Naive thymus-derived CD4-positive, alpha-beta T cell (primary cell): ENCODE measurements around the gene PLIN4. TPM values are rescaled to one million over a fixed set of nuclear protein-coding genes. Genes with fewer than 3 reads are reported as not detected.

ENCODE experiments used
- ATAC-seq: fragments of 150-1000 bp; cut with Tn5 transposase; 2 replicates; pipeline ENCODE4 v1.10.0; 2021; ENCODE audit warnings: mild to moderate bottlenecking, moderate library complexity
- CTCF ChIA-PET: fragments of 350-600 bp; sonication (Branson Sonifier 250); formaldehyde crosslinking; loops from one replicate; lab custom pipeline; 2021; ENCODE audit warnings: antibody characterized with exemption; lab: Charles Lee
- POLR2A ChIA-PET: fragments of 350-600 bp; sonication (Branson Sonifier 250); formaldehyde crosslinking; loops from one replicate; lab custom pipeline; 2021; ENCODE audit warnings: antibody characterized with exemption, inconsistent platforms; lab: Charles Lee
- DNase-seq, 9 donors: peaks; one replicate each; pipeline versions ENCODE4 v3.0.0 to v3.0.0-alpha.2; 2020 to 2022; ENCODE audit warnings: mixed read lengths in 1 of 9
- H3K27ac ChIP-seq: one replicate; pipeline ENCODE4 v1.7.0; 2013; ENCODE audit warnings: mild to moderate bottlenecking, low read depth, low read length, moderate library complexity
- H3K27me3 ChIP-seq, 2 donors: one replicate each; pipeline ENCODE4 v1.7.0; 2013; ENCODE audit warnings: low read length in 2 of 2, mild to moderate bottlenecking in 2 of 2, moderate library complexity in 2 of 2; ENCODE audit not compliant: control insufficient read depth in 2 of 2, insufficient read depth in 2 of 2
- H3K36me3 ChIP-seq, 3 experiments: 1 replicate in 2 of 3; 2 replicates in 1 of 3; pipeline ENCODE4 v1.7.0; 2013; ENCODE audit warnings: low read length in 3 of 3, mild to moderate bottlenecking in 3 of 3, moderate library complexity in 1 of 3; ENCODE audit not compliant: insufficient read depth in 3 of 3, control insufficient read depth in 2 of 3
- H3K4me1 ChIP-seq, 2 donors: one replicate each; pipeline ENCODE4 v1.7.0; 2013; ENCODE audit warnings: low read length in 2 of 2, mild to moderate bottlenecking in 2 of 2, moderate library complexity in 1 of 2; ENCODE audit not compliant: control insufficient read depth in 2 of 2, insufficient read depth in 2 of 2
- H3K4me3 ChIP-seq: 2 replicates; pipeline ENCODE4 v1.7.0; 2013; ENCODE audit warnings: mild to moderate bottlenecking, low read length
- H3K9me3 ChIP-seq, 3 experiments: 1 replicate in 2 of 3; 2 replicates in 1 of 3; pipeline ENCODE4 v1.7.0; 2013; ENCODE audit warnings: low read length in 3 of 3; ENCODE audit not compliant: control insufficient read depth in 2 of 3
- H3K27ac Mint-ChIP-seq, 9 donors: one replicate each; pipeline ENCODE4 v1.8.0; 2020 to 2022; ENCODE audit warnings: mixed read lengths in 9 of 9, mild to moderate bottlenecking in 8 of 9, moderate library complexity in 5 of 9, inconsistent platforms in 2 of 9
- H3K27me3 Mint-ChIP-seq, 5 donors: one replicate each; pipeline ENCODE4 v1.8.0; 2021 to 2022; ENCODE audit warnings: mixed read lengths in 5 of 5, mild to moderate bottlenecking in 1 of 5
- H3K36me3 Mint-ChIP-seq, 5 donors: one replicate each; pipeline ENCODE4 v1.8.0; 2020 to 2022; ENCODE audit warnings: mixed read lengths in 5 of 5, mild to moderate bottlenecking in 3 of 5, inconsistent platforms in 1 of 5
- H3K4me1 Mint-ChIP-seq, 7 donors: one replicate each; pipeline ENCODE4 v1.8.0; 2020 to 2022; ENCODE audit warnings: mixed read lengths in 7 of 7, mild to moderate bottlenecking in 3 of 7, inconsistent platforms in 1 of 7
- H3K4me3 Mint-ChIP-seq, 10 donors: one replicate each; pipeline ENCODE4 v1.8.0; 2020 to 2022; ENCODE audit warnings: mild to moderate bottlenecking in 10 of 10, mixed read lengths in 10 of 10, moderate library complexity in 6 of 10, inconsistent platforms in 2 of 10
- H3K9me3 Mint-ChIP-seq, 11 donors: one replicate each; pipeline ENCODE4 v1.8.0; 2020 to 2022; ENCODE audit warnings: mixed read lengths in 11 of 11, mild to moderate bottlenecking in 4 of 11, inconsistent platforms in 1 of 11, moderate library complexity in 1 of 11
- intact Hi-C, 2 donors: fragments of 100-400 bp; cut with micrococcal nuclease; formaldehyde crosslinking; loops; one replicate each; pipeline ENCODE4 v1.15.1; 2023
- polyA plus RNA-seq, 2 donors: library from polyadenylated mRNA; unstranded; fragments of 300-500 nt; fragmentation: Illumina TruSeq; gene quantifications; one replicate each; pipeline ENCODE4 v1.2.3, GENCODE V29; 2021
- total RNA-seq, 6 experiments: library from RNA in 5 of 6; stranded (reverse) in 5 of 6; gene quantifications; 1 replicate in 5 of 6; 2 replicates in 1 of 6; pipeline ENCODE4 v1.2.3 and lab custom pipeline; 2021 to 2026

Gene PLIN4
- total and polyA plus RNA-seq, 7 experiments from 2014 or later, result 0.08 to 0.24 (median 0.11) TPM; not detected in 2

DNA sequence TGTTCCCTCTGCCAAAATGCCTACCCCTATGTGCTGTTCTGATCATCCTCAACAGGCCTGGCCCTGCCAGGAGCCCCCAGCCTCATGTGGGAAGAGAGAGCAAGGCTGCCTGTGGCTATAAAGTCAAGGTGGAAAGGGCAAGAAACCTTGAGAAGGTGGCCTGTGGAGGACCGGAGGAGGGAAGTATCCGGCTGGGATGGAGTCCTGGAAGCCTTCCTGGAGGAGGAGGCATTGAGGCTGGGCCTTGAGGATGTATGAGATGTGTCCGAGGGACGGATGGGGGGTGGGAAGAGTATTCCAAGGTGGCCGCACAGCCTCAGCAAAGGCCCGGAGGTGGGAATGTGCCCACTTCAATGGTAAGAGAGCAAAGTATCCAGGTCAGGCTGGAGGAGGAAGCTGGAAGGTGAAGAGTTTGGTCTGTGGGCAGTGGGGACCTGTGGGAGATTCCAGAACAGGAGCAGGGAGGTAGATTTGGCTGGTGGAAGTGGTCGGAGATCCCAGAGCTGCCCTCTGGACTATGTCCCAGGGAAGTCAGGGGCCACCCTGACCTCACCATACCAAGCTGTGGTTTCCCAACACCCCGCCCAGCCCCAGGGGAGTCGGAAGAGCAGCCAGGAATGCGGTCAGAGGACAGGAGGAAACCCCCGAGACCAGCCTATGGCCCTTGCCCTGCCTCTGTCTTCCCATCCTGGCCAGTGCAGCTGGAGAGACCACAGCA is 3.0 kb upstream of the PLIN4 start:
- no peak for DNase-seq
- no peaks in the 10 kb centered on the region for H3K27me3 ChIP-seq
- H3K4me1 ChIP-seq, result no peaks in the 10 kb centered on the region
- ChIA-PET POLR2A (no interaction called here), CTCF (interaction anchor here (0.6 kb wide), 1 partner anchor 1096 kb away, joined by 3 read pairs; no protein-coding TSS in a partner anchor)
- intact Hi-C loops, result no loop called here
- H3K9me3 ChIP-seq, result no peaks in the 10 kb centered on the region
- Mint-ChIP-seq H3K27ac (no peak overlapping the region), H3K36me3 (no peaks in the 10 kb centered on the region), H3K9me3 (no peaks in the 10 kb centered on the region), H3K4me3 (no peak overlapping the region), H3K4me1 (peaks cover 0 to 2% (median 0%) of the 10 kb centered on the region in 7 donors), H3K27me3 (peaks cover 0 to 5% (median 0%) of the 10 kb centered on the region in 5 donors)
- H3K4me3 ChIP-seq, result no peak overlapping the region
- ATAC-seq, result no peak
- H3K27ac ChIP-seq, result no peak overlapping the region
- no peaks in the 10 kb centered on the region for H3K36me3 ChIP-seq

DNA sequence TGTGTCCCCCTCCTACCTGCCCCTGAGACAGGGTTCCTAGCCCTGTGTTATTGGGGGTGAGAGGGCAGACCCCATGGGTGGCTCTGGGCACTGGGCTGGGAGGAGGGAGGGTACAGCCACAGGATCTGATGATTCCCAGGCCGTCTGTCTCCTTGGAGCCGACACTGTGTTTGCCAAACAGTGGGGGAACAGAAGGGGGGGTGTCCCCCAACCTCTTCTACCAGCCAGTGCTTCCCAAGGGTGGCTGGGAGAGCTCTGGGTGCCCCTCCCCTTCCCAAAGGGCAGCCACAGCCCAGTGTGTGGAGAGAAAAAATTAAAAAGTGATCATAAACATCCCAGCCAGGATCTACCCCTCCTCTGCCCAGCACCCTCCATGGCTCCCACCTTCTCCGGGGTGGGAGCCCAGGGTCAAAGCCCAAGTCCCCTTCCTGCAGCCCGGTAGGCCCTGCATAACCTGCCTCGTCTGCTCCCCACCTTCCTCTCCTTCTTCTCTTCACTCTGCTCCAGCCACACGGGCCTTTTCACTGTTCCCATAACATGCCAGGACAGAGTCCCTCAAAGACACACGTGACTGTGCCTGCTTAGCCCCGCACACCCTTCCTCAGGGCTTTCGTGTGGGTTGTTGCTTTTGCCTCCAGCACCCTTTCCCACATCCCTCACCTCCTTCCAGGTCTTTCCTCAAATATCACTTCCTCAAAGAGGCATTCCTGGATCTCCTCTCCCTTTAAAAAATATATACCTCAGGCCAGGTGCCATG is 1.4 kb upstream of the PLIN4 start:
- ChIA-PET POLR2A (no interaction called here), CTCF (no interaction called here)
- Histone ChIP-seq H3K36me3 (no peaks in the 10 kb centered on the region), H3K27ac (no peak overlapping the region), H3K9me3 (no peaks in the 10 kb centered on the region), H3K27me3 (no peaks in the 10 kb centered on the region), H3K4me3 (no peak overlapping the region), H3K4me1 (no peaks in the 10 kb centered on the region)
- H3K36me3 Mint-ChIP-seq, result no peaks in the 10 kb centered on the region
- ATAC-seq (no peak), DNase-seq (no peak)
- intact Hi-C loops, result no loop called here
- peaks cover 0 to 5% (median 0%) of the 10 kb centered on the region in 5 donors for H3K27me3 Mint-ChIP-seq
- H3K4me3 Mint-ChIP-seq, result no peak overlapping the region
- no peaks in the 10 kb centered on the region for H3K9me3 Mint-ChIP-seq
- peaks cover 0 to 2% (median 0%) of the 10 kb centered on the region in 7 donors for H3K4me1 Mint-ChIP-seq
- no peak overlapping the region for H3K27ac Mint-ChIP-seq

DNA sequence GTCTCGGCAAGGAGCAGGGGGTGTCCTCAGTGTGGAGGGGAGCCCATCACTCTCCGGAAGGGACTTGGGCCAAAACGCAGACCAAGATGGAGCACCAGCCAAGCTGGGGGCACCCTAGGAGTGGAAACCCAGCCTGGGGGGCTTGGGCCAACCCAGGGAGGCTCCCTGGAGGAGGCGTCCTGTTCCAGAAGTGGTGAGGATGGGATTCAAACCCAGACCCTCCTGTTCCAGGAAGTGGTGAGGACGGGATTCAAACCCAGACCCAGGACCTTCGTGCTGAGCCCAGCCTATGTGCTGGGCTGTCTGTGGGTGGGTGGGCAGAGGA is 848 bp upstream of the PLIN4 start:
- H3K4me3 ChIP-seq, result no peak overlapping the region
- no peak for ATAC-seq
- ChIA-PET POLR2A (no interaction called here), CTCF (no interaction called here)
- intact Hi-C loops, result no loop called here
- H3K9me3 Mint-ChIP-seq, result no peaks in the 10 kb centered on the region
- H3K27ac Mint-ChIP-seq, result no peak overlapping the region
- H3K27ac ChIP-seq, result no peak overlapping the region
- no peaks in the 10 kb centered on the region for H3K36me3 Mint-ChIP-seq
- no peak overlapping the region for H3K4me3 Mint-ChIP-seq
- DNase-seq, result no peak
- no peaks in the 10 kb centered on the region for H3K4me1 ChIP-seq
- H3K27me3 ChIP-seq, result no peaks in the 10 kb centered on the region
- H3K27me3 Mint-ChIP-seq, result peaks cover 0 to 5% (median 0%) of the 10 kb centered on the region in 5 donors
- no peaks in the 10 kb centered on the region for H3K9me3 ChIP-seq
- peaks cover 0 to 2% (median 0%) of the 10 kb centered on the region in 7 donors for H3K4me1 Mint-ChIP-seq
- no peaks in the 10 kb centered on the region for H3K36me3 ChIP-seq

DNA sequence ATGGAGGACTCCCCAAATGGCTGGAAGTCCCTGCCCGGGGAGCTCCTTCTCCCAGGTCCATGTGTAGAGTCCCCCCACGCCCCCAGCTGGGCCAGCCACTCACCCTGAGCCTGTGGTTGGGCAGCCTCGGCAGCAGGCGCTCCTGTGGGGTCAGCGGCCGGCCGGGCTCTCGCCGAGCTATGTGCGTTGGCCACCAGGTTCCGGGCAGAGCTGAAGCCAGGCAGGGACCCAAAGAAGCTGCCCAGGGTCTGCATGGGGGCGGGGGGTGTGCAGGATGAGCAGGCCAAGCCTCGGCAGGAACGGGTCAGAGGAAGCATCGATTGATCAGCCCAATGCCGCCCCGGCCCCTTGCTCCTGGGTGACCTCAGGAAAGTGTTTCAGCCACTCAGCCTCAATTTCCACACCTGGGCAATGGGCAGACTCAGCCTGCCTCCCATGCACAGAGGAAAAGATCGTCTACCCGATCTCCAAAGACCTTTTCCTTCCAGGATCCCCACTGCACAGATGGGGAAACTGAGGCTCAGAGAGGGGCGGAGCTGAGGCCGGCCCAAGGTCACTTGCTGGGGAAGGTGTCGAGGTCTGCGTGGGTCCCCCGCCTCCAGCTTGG is 732 bp downstream of the PLIN4 start:
- Histone ChIP-seq H3K4me1 (no peaks in the 10 kb centered on the region), H3K27me3 (no peaks in the 10 kb centered on the region), H3K9me3 (no peaks in the 10 kb centered on the region), H3K27ac (no peak overlapping the region), H3K36me3 (no peaks in the 10 kb centered on the region), H3K4me3 (no peak overlapping the region)
- ChIA-PET POLR2A (no interaction called here), CTCF (no interaction called here)
- peaks cover 0 to 2% (median 0%) of the 10 kb centered on the region in 7 donors for H3K4me1 Mint-ChIP-seq
- H3K9me3 Mint-ChIP-seq, result no peaks in the 10 kb centered on the region
- DNase-seq (no peak), ATAC-seq (no peak)
- intact Hi-C loops, result no loop called here
- no peak overlapping the region for H3K4me3 Mint-ChIP-seq
- H3K27ac Mint-ChIP-seq, result no peak overlapping the region
- H3K27me3 Mint-ChIP-seq, result peaks cover 0 to 5% (median 0%) of the 10 kb centered on the region in 5 donors
- H3K36me3 Mint-ChIP-seq, result no peaks in the 10 kb centered on the region

DNA sequence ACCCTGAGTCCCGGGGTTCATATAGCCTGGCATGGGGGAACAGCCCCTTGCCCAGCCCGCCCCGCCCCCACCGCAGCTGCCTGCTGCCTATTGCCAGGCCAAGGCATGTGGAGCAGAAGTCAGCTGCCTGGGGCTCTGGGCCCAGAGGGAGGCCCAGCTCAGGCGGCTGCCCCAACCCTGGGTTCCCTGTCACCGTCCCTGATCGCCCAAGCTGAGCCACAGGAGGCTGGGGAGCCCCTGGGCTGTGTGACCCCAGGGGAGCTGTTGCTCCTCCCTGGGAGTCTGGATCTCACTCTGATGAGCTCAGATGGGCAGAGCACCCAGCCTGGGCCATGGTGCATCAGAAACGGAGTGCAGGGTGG is 1.4 kb downstream of the PLIN4 start:
- Histone ChIP-seq H3K36me3 (no peaks in the 10 kb centered on the region), H3K27me3 (no peaks in the 10 kb centered on the region), H3K9me3 (no peaks in the 10 kb centered on the region), H3K27ac (no peak overlapping the region), H3K4me3 (no peak overlapping the region), H3K4me1 (no peaks in the 10 kb centered on the region)
- DNase-seq (no peak), ATAC-seq (no peak)
- H3K4me3 Mint-ChIP-seq, result no peak overlapping the region
- ChIA-PET CTCF (interaction anchor here (1.2 kb wide), 1 partner anchor 8 kb away, joined by 5 read pairs; no protein-coding TSS in a partner anchor), POLR2A (no interaction called here)
- H3K27ac Mint-ChIP-seq, result no peak overlapping the region
- no peaks in the 10 kb centered on the region for H3K9me3 Mint-ChIP-seq
- H3K36me3 Mint-ChIP-seq, result no peaks in the 10 kb centered on the region
- H3K27me3 Mint-ChIP-seq, result peaks cover 0 to 5% (median 0%) of the 10 kb centered on the region in 5 donors
- intact Hi-C loops, result no loop called here
- peaks cover 0 to 2% (median 0%) of the 10 kb centered on the region in 7 donors for H3K4me1 Mint-ChIP-seq

DNA sequence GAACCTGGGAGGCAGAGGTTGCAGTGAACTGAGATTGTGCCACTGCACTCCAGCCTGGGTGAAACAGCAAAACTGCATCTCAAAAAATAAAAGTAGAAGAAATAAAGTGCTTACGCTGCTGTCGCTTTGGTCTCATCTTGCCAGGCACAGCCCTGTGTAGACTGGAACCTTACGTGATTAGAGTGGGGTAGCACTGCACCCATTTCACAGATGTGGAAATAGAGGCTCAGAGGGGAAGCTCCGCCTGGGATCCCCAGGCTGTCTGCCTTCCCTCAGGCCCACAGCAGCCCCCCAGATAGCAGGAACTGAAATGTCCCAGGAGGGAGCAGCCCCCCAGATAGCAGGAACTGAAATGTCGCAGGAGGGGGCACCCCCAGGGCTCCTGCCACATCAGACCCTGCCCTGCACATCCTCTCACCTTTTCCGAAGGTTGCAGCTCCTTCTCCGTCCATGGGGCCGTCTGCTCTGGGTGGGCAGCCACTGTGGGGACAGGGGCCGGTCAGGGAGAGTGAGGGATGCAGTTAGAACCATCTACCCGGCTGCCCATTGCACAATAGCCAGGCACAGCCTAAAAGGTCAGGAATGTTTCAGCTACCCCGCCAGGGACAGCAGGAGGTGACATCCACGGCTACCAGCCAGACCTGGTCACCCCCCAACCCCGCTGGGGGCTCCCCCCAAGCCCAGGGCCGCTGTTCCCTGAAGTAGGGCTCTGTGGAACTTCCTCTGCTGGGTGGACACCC is 1.9 kb downstream of the PLIN4 start:
- no peaks in the 10 kb centered on the region for H3K36me3 Mint-ChIP-seq
- H3K4me1 Mint-ChIP-seq, result peaks cover 0 to 2% (median 0%) of the 10 kb centered on the region in 7 donors
- H3K36me3 ChIP-seq, result no peaks in the 10 kb centered on the region
- H3K27me3 ChIP-seq, result no peaks in the 10 kb centered on the region
- CTCF ChIA-PET, result interaction anchor here (1.2 kb wide), 1 partner anchor 9 kb away, joined by 5 read pairs; no protein-coding TSS in a partner anchor
- intact Hi-C loops, result no loop called here
- POLR2A ChIA-PET, result no interaction called here
- no peaks in the 10 kb centered on the region for H3K4me1 ChIP-seq
- H3K9me3 ChIP-seq, result no peaks in the 10 kb centered on the region
- no peak for DNase-seq
- H3K27me3 Mint-ChIP-seq, result peaks cover 0 to 5% (median 0%) of the 10 kb centered on the region in 5 donors
- H3K27ac ChIP-seq, result no peak overlapping the region
- H3K4me3 ChIP-seq, result no peak overlapping the region
- H3K4me3 Mint-ChIP-seq, result no peak overlapping the region
- H3K9me3 Mint-ChIP-seq, result no peaks in the 10 kb centered on the region
- no peak for ATAC-seq
- no peak overlapping the region for H3K27ac Mint-ChIP-seq
